ENCODE data around the gene TDRD9.
"Not testable (repeated sequence)": the region's sequence is repeated elsewhere in the genome, so short reads cannot be mapped to it uniquely, and the experiment has no call there.

TDRD9 gene

DNA sequence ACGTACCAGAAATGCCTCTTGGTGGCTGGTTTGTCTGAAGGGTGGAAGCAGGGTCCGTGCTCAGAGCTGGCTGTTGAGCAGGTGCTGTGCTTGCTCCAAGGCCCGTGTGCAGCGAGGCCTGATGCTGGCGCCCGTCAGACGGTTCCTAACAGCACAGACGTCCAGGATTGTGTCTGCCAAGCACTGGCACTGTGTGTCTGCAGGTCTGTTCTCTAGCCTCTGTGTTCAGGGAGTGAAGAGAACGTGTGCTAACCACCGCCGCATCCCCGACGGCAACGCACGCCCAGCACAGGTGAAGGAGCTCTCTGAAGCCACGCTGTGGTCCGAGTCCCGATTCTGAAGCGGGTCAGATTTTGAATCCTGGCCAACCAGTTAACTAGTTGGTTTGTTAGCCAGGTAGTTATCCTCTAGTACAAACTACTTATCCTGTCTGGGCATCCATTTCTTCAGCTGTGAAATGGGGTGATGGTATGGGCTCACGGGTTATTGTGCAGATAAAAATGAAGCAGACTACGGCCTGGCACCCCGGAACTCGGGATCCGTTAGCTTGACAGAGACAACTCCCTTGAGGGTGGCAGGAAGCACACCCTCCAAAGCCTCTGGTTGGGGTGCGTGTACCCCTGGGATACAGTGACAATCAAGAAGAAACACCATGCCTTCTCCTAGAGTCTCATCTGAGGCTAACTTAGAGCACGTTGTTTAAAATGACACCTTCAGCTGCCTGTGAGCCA lies 18.6 kb upstream of the TDRD9 start:
- no peak for TF ChIP-seq TAF1 (IDR thresholded peaks at IDR 0.05; ENCODE audit: borderline replicate concordance, low read depth, low read length)
- no peak for TF ChIP-seq POLR2AphosphoS5 (IDR thresholded peaks at IDR 0.05; ENCODE audit: low read depth, low read length)
- no peak for TF ChIP-seq POLR2A (IDR thresholded peaks at IDR 0.05; ENCODE audit: low read depth, low read length)
- DNase-seq (ENCODE audit: insufficient read length) (no peak), FAIRE-seq (no peak)

DNA sequence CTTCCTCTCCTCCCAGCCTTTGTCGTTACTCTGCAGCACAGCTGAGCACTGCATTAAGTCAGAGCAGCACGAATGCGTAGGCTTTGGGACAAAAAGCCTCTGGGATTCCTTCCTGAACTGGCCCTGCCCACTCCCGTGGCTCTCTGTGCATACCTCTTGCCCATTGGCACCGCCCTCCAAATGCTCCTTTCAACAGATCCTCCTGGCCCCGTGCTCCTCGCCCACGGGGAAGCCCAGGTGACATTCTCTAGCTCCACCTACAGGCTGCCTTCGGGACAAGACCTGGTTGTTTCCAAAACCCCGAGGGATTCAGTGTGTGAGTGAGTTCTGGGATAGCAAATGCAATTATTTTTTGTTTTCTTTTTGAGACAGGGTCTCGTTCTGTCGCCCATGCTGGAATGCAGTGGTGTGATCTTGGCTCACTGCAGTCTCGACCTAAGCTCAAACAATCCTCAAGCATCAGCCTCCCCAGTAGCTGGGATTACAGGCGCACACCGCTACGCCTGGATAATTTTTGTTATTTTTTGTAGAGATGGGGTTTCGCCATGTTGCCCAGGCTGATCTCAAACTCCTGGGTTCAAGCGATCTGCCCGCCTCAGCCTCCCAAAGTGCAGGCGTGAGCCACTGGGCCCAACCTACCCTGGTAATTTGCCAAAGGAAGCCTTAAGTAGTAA lies 17.9 kb upstream of the TDRD9 start:
- TF ChIP-seq TAF1 (IDR thresholded peaks at IDR 0.05; ENCODE audit: borderline replicate concordance, low read depth, low read length) (no peak), POLR2A (IDR thresholded peaks at IDR 0.05; ENCODE audit: low read depth, low read length) (no peak), POLR2AphosphoS5 (IDR thresholded peaks at IDR 0.05; ENCODE audit: low read depth, low read length) (no peak)
- DNase-seq (ENCODE audit: insufficient read length) (no peak), FAIRE-seq (peak; percentile 79)

DNA sequence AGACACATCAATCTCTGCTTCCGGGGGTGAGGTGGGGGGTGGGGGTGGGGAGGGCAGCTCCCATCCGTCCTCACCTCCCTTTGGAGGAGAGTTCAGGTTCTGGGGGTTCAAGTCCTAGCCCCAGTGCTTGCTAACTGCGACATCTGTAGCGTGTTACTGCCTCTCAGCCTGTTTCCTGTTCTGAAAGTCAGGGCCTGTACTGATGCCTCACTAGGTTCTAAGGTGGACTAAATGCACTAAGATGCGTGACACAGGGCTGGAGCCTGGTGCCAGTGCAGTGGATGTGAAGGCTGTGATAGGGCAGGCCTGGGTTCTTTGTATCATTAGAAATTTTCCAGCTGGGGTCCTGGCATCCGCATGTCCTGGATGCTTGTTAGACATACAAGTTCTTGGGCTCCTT lies 17.3 kb upstream of the TDRD9 start:
- TF ChIP-seq POLR2A (IDR thresholded peaks at IDR 0.05; ENCODE audit: low read depth, low read length) (no peak), TAF1 (IDR thresholded peaks at IDR 0.05; ENCODE audit: borderline replicate concordance, low read depth, low read length) (no peak), POLR2AphosphoS5 (IDR thresholded peaks at IDR 0.05; ENCODE audit: low read depth, low read length) (no peak)
- FAIRE-seq (no peak), DNase-seq (ENCODE audit: insufficient read length) (no peak)

DNA sequence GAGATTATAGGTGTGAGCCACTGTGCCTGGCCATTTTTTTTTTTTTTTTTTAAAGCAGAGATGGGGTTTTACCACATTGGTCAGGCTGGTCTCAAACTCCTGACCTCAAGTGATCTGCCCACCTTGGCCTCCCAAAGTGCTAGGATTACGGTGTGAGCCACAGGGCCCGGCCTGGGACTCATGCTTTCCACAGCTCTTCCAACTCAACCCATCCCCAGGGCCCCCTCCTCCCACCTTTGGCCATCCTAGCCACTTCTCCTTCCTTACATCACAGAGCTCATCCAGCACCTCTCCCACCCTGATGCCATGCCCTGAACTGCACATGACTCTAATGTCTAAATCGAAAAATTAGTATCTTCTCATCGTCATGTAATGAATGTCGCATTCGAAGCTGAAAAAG lies 12.6 kb upstream of the TDRD9 start:
- DNase-seq (ENCODE audit: insufficient read length) (no peak), FAIRE-seq (no peak)
- no peak for TF ChIP-seq POLR2AphosphoS5 (IDR thresholded peaks at IDR 0.05; ENCODE audit: low read depth, low read length)
- TF ChIP-seq TAF1 (IDR thresholded peaks at IDR 0.05; ENCODE audit: borderline replicate concordance, low read depth, low read length): no peak
- no peak for TF ChIP-seq POLR2A (IDR thresholded peaks at IDR 0.05; ENCODE audit: low read depth, low read length)

DNA sequence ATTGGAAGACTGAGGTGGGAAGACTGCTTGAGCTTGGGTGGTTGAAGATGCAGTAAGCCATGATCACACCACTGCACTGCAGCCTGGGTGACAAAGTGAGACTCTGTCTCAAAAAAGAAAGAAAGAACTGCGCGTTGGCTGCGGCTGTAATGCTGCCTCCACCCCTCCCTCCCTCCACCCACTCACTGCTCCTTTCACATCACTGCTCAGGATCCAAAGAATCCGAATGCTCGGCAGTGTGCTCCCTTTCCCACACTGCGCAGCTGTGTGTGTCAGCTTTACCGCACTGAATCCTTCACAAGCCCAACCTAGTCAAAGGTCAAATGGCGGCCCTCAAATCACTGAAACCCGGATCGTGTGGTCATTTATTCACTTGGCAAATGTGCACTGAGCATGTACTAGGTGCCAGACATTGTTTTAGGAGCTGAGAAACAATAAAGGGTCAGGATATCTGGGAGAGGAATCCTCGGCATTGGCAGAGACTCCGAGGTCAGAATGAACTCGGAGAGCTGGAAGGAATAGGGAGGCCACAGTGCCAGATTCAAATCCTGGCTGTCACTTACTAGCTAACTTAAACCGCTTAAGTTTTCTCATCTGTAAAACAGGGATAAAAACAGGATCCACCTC lies 11.5 kb upstream of the TDRD9 start:
- FAIRE-seq (no peak), DNase-seq (ENCODE audit: insufficient read length) (no peak)
- no peak for TF ChIP-seq POLR2A (IDR thresholded peaks at IDR 0.05; ENCODE audit: low read depth, low read length)
- TF ChIP-seq TAF1 (IDR thresholded peaks at IDR 0.05; ENCODE audit: borderline replicate concordance, low read depth, low read length): no peak
- no peak for TF ChIP-seq POLR2AphosphoS5 (IDR thresholded peaks at IDR 0.05; ENCODE audit: low read depth, low read length)

DNA sequence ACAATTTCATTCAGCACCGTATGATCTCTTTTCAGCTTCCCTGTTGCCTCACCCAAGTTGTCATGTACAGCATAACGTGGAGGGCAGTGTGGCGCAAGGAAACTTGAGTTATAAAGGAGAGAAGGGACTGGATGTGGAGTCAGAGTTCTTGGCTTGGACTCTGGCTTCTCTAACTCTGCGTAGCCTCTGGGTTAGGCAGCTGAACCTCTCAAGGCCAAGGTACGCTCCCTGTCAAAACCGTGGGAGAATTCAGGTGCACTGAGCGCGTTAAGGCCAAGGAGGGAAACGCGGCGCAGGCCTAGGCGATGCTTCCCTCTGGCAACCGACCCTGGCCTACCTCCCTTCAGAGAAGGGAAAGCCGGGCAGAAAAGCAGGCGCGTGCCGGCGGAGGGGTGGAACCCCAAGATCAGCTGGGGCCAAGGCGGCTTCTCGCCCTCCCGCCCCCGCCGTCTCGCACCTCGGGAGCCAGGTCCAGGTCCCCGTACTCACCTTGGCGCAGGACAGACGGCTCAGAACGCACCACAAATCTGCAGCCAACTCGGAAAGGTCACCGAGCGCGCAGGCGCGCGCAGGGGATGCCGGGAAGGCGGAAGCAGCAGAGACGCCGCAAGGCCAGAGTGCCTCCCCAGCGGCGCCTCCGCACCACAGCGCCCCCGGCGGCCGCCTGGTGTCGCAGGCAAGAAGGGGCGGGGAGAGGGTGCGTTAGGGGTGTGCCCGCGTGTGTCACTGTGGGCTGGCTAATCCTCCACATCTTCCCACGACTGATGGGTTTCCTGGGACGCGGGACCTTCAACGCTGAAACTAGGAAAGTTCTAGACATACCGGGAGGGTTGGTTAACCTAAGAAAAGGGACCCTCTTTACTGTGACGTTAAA lies 7.0 kb upstream of the TDRD9 start:
- FAIRE-seq: peak; percentile 99

DNA sequence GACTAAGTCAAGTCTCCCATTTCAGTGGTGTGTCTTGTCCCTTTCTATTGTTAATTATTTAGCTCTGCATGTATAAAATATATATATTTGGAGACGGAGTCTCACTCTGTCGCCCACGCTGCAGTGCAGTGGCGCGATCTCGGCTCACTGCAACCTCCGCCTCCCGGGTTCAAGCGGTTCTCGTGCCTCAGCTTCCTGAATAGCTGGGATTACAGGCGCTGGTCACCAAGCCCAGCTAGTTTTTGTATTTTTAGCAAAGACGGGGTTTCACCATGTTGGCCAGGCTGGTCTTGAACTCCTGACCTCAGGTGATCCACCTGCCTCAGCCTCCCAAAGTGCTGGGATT lies 6.4 kb upstream of the TDRD9 start:
- not testable (repeated sequence) for FAIRE-seq; DNase-seq (ENCODE audit: insufficient read length)

More for the DNA sequence above, 7.0 kb upstream of the TDRD9 start:
- TF ChIP-seq TAF1 (IDR thresholded peaks at IDR 0.05; ENCODE audit: borderline replicate concordance, low read depth, low read length) (peak; percentile 86), POLR2A (IDR thresholded peaks at IDR 0.05; ENCODE audit: low read depth, low read length) (peak; percentile 89), POLR2AphosphoS5 (IDR thresholded peaks at IDR 0.05; ENCODE audit: low read depth, low read length) (peak; percentile 83)
- peak; percentile 92 for DNase-seq (ENCODE audit: insufficient read length)

DNA sequence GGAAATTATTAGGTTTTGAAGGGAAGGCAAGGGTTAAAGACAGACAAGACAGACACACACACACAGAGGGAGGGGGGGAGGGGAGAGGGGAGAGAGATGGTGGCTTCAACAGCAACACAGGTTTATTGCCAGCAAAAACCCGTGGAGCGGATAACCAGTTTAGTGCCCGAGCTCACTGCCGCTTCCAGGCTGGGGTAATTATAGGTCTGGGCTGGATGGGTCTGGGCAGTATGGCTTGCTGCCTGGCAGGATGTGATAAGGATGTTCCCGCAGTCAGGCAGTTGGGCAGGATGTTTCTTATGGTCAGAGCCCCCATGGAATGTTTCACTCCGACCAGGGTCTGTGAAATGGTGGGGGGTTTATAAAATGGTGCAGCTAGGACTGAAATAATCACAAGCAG lies 4.4 kb upstream of the TDRD9 start:
- DNase-seq (ENCODE audit: insufficient read length) (no peak), FAIRE-seq (no peak)
- no peak for TF ChIP-seq TAF1 (IDR thresholded peaks at IDR 0.05; ENCODE audit: borderline replicate concordance, low read depth, low read length)
- no peak for TF ChIP-seq POLR2AphosphoS5 (IDR thresholded peaks at IDR 0.05; ENCODE audit: low read depth, low read length)
- TF ChIP-seq POLR2A (IDR thresholded peaks at IDR 0.05; ENCODE audit: low read depth, low read length): no peak

DNA sequence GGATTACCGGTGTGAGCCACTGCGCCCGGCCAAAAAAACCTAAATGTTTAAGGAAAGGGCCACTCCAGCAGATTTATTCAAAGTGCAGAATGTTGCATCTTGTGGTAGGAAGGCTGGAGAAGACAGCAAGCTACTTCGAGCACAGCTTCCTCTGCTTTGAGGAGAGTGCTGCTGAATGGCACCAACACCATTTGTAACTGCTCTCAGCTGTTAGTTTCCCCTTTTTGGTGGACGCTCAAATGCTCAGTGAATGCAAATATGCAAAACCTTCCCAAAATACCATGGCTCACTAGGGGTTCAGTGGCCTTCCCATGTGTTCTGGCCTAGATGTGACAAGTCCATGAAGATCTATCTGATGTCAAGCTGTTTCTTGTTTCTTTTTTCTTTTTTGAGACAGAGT lies 2.9 kb upstream of the TDRD9 start:
- DNase-seq (ENCODE audit: insufficient read length): no peak
- TF ChIP-seq POLR2A (IDR thresholded peaks at IDR 0.05; ENCODE audit: low read depth, low read length) (no peak), POLR2AphosphoS5 (IDR thresholded peaks at IDR 0.05; ENCODE audit: low read depth, low read length) (no peak), TAF1 (IDR thresholded peaks at IDR 0.05; ENCODE audit: borderline replicate concordance, low read depth, low read length) (no peak)
- FAIRE-seq: no peak

DNA sequence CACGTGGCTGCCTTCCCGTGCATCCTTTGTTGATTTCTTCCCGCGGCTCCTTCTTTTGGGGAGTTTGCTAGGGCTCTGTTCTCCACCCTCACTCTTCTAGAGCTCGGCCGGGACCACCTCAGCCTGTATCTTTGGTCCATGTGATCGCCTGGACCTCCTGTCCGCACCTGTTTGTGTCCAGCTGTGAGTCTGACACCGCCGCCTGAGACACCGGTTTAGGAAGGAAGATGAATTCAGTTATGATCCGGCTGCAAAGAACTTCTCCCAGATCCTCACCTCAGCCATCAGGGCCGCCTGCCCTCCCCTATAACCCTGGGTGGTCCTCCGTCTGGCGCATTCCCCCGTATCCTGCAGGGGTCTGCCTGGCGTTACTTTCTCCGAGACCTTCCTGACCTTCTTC lies 690 bp upstream of the TDRD9 start:
- no peak for TF ChIP-seq POLR2AphosphoS5 (IDR thresholded peaks at IDR 0.05; ENCODE audit: low read depth, low read length)
- no peak for TF ChIP-seq TAF1 (IDR thresholded peaks at IDR 0.05; ENCODE audit: borderline replicate concordance, low read depth, low read length)
- TF ChIP-seq POLR2A (IDR thresholded peaks at IDR 0.05; ENCODE audit: low read depth, low read length): no peak
- DNase-seq (ENCODE audit: insufficient read length): no peak
- no peak for FAIRE-seq

DNA sequence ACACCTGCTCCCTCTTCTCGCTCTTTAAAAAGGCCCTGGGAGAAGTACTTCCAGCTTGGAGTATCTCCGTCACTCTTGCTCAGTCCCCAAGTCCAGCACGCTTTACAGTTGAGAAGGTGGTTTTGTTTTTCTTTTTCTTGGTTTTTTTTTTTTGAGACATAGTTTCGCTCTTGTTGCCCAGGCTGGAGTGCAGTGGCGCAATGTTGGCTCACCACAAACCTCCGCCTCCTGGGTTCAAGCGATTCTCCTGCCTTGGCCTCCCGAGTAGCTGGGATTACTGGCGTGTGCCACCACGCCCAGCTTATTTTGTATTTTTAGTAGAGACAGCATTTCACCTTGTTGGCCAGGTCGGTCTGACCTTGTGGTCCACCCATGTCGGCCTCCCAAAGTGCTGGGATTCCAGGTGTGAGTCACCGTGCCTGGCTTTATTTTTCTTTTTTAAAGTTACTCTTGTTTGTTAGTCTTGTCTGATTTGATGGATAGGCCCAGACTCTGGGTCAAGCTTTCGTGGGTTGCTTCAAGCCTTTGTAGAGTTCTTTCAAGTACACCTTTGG lies 1.9 kb downstream of the TDRD9 start:
- DNase-seq (ENCODE audit: insufficient read length) (no peak), FAIRE-seq (no peak)
- TF ChIP-seq POLR2A (IDR thresholded peaks at IDR 0.05; ENCODE audit: low read depth, low read length) (no peak), TAF1 (IDR thresholded peaks at IDR 0.05; ENCODE audit: borderline replicate concordance, low read depth, low read length) (no peak), POLR2AphosphoS5 (IDR thresholded peaks at IDR 0.05; ENCODE audit: low read depth, low read length) (no peak)

Data from GM12892 (cell line).